ENCODE data around the gene KPNB1. TPM values are rescaled to one million over a fixed set of nuclear protein-coding genes. Genes with fewer than 3 reads are reported as not detected.

The KPNB1 gene
- total RNA-seq, 2 donors from 2014 or later, result 452 to 500 TPM

- Histone ChIP-seq H3K36me3 (ENCODE audit: control insufficient read depth, insufficient read depth, low read length) (peaks cover 14% of the 10 kb centered on the region), H3K9ac (ENCODE audit: extremely low read depth, low read length, poor library complexity, severe bottlenecking) (no peak overlapping the region), H3K27me3 (ENCODE audit: control insufficient read depth, insufficient read depth, low read length, poor library complexity, severe bottlenecking) (peaks cover 8% of the 10 kb centered on the region), H3K4me1 (ENCODE audit: control insufficient read depth, insufficient read depth, low read length) (peaks cover 5% of the 10 kb centered on the region), H3K27ac (ENCODE audit: low read depth, low read length) (no peak overlapping the region), H3K4me3 (ENCODE audit: low read length) (no peak overlapping the region), H3K9me3 (ENCODE audit: control insufficient read depth, low read length) (no peaks in the 10 kb centered on the region)
- peaks cover 28% of the 10 kb centered on the region for H3K4me1 Mint-ChIP-seq
- peaks cover 12% of the 10 kb centered on the region for H3K36me3 Mint-ChIP-seq (ENCODE audit: low read depth)
- H3K4me3 Mint-ChIP-seq, result no peak overlapping the region
- no peak for DNase-seq
- peaks cover 16% of the 10 kb centered on the region for H3K27me3 Mint-ChIP-seq (ENCODE audit: insufficient read depth)
- TF ChIP-seq CTCF (conservative IDR thresholded peaks at IDR 0.05), result no peak
- H3K27ac Mint-ChIP-seq, result no peak overlapping the region
- H3K9me3 Mint-ChIP-seq, result no peaks in the 10 kb centered on the region
- 92 to 100% methylated on average over 3 to 5 of the region's 5 CpGs for WGBS, 2 experiments (ENCODE audit: insufficient coverage in 1 of 2, insufficient read length in 1 of 2)
Observed at GRCh38 chr17:47703671-47704070, 54.0 kb downstream of the KPNB1 start.

- peaks cover 11% of the 10 kb centered on the region for H3K36me3 ChIP-seq (ENCODE audit: control insufficient read depth, insufficient read depth, low read length)
- Mint-ChIP-seq H3K9me3 (no peaks in the 10 kb centered on the region), H3K4me1 (peaks cover 28% of the 10 kb centered on the region), H3K4me3 (no peak overlapping the region), H3K27ac (no peak overlapping the region), H3K27me3 (ENCODE audit: insufficient read depth) (peaks cover 16% of the 10 kb centered on the region), H3K36me3 (ENCODE audit: low read depth) (peaks cover 12% of the 10 kb centered on the region)
- no peak overlapping the region for H3K27ac ChIP-seq (ENCODE audit: low read depth, low read length)
- H3K4me1 ChIP-seq (ENCODE audit: control insufficient read depth, insufficient read depth, low read length), result peaks cover 5% of the 10 kb centered on the region
- DNase-seq, result no peak
- 82 to 86% methylated on average over 5 to 14 of the region's 14 CpGs for WGBS, 2 experiments (ENCODE audit: insufficient coverage in 1 of 2, insufficient read length in 1 of 2)
- H3K9ac ChIP-seq (ENCODE audit: extremely low read depth, low read length, poor library complexity, severe bottlenecking), result no peak overlapping the region
- H3K27me3 ChIP-seq (ENCODE audit: control insufficient read depth, insufficient read depth, low read length, poor library complexity, severe bottlenecking), result peaks cover 8% of the 10 kb centered on the region
- H3K4me3 ChIP-seq (ENCODE audit: low read length), result no peak overlapping the region
- no peaks in the 10 kb centered on the region for H3K9me3 ChIP-seq (ENCODE audit: control insufficient read depth, low read length)
- TF ChIP-seq CTCF (conservative IDR thresholded peaks at IDR 0.05), result no peak
Observed at GRCh38 chr17:47704116-47704515, 54.4 kb downstream of the KPNB1 start.

- TF ChIP-seq CTCF (conservative IDR thresholded peaks at IDR 0.05), result no peak
- Histone ChIP-seq H3K4me1 (ENCODE audit: control insufficient read depth, insufficient read depth, low read length) (peaks cover 5% of the 10 kb centered on the region), H3K9ac (ENCODE audit: extremely low read depth, low read length, poor library complexity, severe bottlenecking) (no peak overlapping the region), H3K9me3 (ENCODE audit: control insufficient read depth, low read length) (no peaks in the 10 kb centered on the region), H3K36me3 (ENCODE audit: control insufficient read depth, insufficient read depth, low read length) (peaks cover 10% of the 10 kb centered on the region), H3K27ac (ENCODE audit: low read depth, low read length) (no peak overlapping the region), H3K4me3 (ENCODE audit: low read length) (no peak overlapping the region), H3K27me3 (ENCODE audit: control insufficient read depth, insufficient read depth, low read length, poor library complexity, severe bottlenecking) (peaks cover 8% of the 10 kb centered on the region)
- Mint-ChIP-seq H3K4me3 (no peak overlapping the region), H3K9me3 (no peaks in the 10 kb centered on the region), H3K27me3 (ENCODE audit: insufficient read depth) (peaks cover 18% of the 10 kb centered on the region), H3K36me3 (ENCODE audit: low read depth) (peaks cover 8% of the 10 kb centered on the region), H3K27ac (no peak overlapping the region), H3K4me1 (peaks cover 28% of the 10 kb centered on the region)
- DNase-seq, result no peak
- WGBS, 2 experiments (ENCODE audit: insufficient coverage in 1 of 2, insufficient read length in 1 of 2), result 72 to 87% methylated on average over 6 of the region's 6 CpGs
Observed at GRCh38 chr17:47704736-47705135, 55.0 kb downstream of the KPNB1 start.
